NCI-H187 treated with DMSO at 0.1 percent for 48 hours (cell line): ENCODE data around the gene CUL4B.
"Not testable (repeated sequence)": the region's sequence is repeated elsewhere in the genome, so short reads cannot be mapped to it uniquely, and the experiment has no call there.

Source experiments
- DNase-seq: peaks from one replicate; lab custom pipeline; 2025; lab: John Stamatoyannopoulos, UW

Gene CUL4B

GRCh38 chrX:120560842-120561633 is at the start of gene CUL4B:
Gene CUL4B (minus strand): TSS chrX:120560962. CDS start chrX:120560638, 324 bp downstream.
- DNase-seq: peak; percentile 85

DNA sequence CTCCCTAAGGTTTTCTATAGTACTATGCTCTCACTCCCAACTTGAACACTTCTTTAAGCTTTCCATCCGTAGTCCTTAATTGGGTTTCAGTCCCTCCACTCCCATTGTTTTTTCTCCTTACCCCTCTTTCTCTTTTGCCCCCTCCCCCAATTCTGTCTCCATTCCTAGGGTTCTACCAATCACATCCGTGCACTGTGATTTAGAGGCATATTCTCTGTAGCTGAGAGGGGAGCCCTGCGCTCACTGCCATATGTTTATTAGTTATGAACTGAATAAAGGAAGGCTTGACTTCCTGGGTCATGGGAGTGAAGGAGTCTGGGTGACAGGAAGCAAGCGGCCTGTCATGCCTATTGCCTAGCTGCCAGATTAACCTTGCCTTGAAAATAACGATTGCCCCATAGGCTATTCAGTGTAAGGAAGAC is 43.6 kb upstream of the CUL4B start:
- no peak for DNase-seq

GRCh38 chrX:120603707-120604360 is 43.1 kb upstream of the CUL4B start, which contains the start of gene MCTS1:
Gene MCTS1 (plus strand): TSS chrX:120604101. CDS start chrX:120604237, 136 bp downstream.
- peak; percentile 95 for DNase-seq

GRCh38 chrX:120585702-120586101 is 24.9 kb upstream of the CUL4B start:
- DNase-seq: no peak

DNA sequence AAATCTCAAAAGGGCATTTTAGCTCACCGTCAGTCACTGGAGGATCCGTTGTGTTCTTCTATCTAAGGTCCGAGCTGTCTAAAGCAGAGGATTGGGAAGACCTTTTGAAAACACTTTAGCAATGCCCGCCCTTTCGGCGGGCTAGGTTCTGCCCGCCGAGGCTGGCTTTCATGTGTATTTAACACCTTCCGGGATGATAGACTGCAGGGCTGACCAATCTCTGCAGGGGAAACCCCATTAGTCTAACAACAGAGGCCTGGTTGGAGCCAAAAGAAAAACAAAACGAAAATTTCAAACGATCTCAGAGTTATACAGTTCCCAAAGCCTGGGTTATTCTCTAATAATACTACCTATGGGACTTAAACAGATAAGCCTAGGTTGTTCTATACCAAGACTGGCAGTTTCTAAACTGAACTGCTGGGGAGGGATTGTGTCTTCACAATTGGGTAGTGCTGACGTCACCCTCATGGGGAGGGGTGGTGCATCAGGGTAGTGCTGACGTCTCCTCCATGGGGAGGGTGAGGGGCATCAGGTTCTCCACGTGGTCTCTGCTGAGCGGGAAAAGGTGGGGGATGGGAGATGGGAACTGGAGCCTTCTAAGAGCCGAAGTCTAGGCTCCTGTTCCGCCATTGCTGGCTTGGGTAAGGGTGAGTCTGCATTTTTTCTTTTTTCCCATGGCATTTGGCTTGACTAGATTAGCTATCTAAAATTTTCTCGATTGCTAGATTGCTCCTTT is 14.8 kb upstream of the CUL4B start:
- no peak for DNase-seq

- not testable (repeated sequence) for DNase-seq
Measured at GRCh38 chrX:120573806-120574205, 13.0 kb upstream of the CUL4B start.

DNA sequence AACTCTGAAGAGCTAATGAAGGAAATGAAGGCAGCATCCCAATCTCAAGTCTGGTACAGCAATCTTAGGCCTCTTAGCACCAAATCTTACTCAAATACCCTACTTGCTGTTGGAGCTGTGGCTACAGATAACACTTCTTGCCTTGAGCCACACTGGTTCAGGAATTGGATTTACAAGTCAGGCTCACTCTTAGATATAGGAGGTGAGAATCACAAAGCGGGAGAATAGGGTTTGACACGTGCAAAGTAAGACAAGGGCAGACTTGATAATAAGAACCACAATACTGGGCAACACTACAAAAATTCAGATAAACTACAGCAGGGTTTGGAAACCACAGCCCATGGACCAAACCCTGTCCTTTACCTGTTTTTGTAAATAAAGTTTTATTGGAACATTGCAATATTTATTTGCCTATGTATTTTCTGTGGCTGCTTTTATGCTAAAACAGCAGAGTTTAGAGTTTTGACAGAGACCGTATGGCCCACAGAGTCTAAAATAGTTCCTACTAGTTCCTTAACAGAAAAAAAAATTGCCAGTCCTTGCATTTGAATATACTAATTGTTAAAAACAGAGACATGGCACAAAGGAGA is 9.3 kb upstream of the CUL4B start:
- DNase-seq: no peak

- no peak for DNase-seq
Measured at GRCh38 chrX:120568609-120569008, 7.8 kb upstream of the CUL4B start.

DNA sequence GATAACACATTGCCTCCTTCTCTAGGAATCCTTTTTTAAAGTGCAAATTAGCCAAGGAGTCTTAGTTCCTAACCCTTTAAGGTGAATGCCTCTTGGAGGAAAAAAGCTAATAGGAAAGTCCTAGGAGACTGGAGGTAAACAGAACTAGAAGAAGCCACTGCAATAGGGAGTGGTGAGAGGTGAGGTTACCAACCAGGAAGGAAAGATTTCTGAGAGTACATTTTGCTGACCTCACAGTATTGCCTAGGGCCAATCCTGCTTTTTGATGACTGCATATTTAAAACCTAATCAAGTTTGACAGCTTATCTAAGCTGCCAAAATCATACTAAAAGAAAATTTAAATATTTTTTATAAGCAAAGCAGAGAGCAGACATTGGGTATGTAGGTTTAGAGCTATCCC is 7.3 kb upstream of the CUL4B start:
- no peak for DNase-seq

DNA sequence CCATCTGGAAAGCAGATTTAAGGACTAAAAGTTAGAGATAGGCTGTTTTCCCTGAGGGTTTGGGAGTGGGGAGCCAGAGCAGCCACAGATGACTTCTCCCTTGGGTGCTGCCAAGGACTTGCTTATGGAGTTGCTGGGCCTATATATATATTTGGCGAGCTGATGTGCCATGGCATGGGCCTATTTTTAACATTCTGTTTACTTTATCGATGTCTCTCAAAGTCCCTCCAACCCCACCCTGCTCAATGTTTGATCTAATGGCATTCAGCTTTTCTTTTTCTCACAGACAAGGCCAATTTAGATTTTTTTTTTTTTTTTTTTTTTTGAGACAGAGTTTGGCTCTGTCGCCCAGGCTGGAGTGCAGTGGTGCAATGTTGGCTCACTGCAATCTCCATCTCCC is 6.1 kb upstream of the CUL4B start:
- DNase-seq: no peak

DNA sequence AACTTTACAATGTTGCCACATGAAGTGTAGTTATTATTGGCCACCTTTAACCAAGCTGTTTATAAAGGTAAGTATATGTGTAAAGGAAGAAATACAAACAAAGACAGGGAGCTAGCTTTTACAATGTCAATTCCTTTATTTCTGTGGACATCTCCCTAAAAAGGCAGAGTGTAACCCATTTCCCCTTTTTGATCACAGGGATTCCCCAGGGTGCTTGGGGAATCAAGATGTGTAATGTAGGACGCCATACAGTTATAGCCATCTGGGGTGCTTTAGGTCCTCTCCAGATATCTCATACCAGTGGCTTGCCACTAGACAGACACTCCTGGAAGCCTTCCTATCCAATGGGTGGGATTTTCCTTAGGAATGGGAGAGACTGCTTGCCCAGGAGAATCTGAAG is 4.2 kb upstream of the CUL4B start:
- DNase-seq: no peak

DNA sequence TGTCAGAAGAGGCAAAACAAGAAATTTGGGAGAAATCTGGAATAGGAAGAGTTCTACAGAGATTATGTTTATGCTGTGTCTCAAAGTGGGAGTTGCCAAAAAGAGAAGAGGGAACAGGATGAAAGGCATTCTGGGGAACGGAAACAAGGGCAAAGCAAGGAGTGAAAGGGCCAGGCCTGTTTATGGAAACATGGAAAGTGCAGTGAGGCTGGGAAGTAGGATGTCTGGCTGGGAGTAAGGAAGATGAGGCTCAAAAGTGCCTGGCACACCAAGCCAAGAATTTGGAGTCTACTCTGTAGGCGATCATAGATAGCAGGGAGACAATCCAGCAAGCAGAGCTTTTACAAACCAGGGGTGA is 1.8 kb upstream of the CUL4B start:
- DNase-seq: no peak

DNA sequence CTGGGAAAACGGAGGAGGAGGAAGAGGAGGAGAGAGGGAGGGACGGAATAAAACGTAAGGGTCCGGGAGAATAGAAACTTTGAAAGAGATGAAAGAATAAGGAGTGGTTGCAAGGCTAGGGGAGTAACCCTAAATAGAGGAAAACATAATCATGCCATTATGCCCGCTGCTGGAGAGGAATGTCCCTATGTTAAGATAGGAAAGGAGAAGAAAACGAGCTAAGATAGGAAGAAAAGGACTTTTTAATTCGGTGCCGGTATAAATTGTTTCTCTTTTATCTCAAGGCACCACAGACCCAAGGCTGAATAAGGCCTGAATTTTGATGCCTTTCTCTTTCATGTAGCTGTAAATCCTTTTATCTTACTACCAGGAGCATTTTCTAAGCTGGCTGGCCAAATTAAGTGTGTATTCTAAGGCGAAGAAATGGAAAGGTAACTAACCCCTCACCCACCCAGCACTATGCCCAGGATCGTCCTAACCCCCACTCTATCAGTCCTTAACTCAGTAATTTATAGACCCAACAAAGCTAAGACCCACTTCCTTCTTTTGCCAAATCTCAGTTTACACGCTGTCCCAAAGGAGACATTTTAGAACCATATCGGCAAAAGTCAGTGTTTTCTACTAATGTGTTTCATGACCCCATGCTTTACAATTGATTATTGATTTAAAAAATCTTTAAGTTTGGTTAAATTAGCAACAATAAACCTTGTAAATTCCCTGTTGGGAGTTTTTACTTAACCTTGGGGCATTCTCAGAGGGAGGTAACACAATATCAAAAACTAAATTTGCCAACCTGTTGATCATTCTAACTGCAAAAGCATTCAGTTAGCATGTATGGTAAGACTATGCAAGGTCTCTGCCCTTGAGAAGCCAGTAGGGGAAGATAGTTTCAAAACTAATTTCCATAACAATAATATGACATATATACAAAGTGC is 1.1 kb upstream of the CUL4B start:
- no peak for DNase-seq

DNA sequence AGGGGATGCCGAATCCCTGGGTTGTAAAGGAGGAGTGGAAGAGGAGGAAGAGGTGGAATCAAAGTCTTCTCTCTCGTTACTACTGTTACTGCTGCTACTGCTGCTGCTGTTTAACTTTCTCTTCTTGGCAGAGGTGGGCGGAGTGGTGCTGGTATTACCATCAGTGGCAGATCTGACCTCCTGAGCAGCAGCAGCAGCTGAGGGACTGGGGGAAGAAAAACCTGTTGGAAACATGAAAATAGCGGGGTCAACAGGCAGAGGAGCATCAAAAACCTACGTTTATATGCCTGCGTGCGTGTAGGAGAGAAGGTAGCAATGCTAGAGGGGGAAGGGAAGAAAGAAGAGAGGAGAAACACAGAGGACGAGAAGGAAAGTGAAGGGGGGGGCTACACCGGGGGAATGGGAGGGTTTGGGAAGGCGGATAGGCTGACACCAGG is 339 bp downstream of the CUL4B start:
- no peak for DNase-seq

DNA sequence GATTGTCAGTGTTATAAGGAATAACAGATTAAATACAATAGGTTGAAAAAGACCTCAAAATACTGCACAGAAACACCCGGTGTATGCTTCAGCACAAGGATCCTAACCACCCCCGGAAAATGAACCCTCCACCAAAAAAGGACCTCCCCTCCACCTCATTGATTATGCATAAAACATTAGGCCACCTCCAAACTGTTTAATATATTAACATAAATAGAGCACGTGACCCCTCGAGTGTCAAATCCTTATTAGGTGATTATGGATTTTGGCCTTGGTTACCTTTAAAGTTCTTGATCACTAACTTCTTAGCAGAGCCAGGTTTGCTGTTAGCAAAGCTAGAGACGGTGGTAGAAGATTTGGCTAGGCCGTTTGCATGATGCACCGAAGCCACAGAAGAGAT is 958 bp downstream of the CUL4B start:
- no peak for DNase-seq

GRCh38 chrX:120556251-120556650 is 4.5 kb downstream of the CUL4B start:
- no peak for DNase-seq

- DNase-seq: no peak
Measured at GRCh38 chrX:120549483-120550452, 11.0 kb downstream of the CUL4B start.

DNA sequence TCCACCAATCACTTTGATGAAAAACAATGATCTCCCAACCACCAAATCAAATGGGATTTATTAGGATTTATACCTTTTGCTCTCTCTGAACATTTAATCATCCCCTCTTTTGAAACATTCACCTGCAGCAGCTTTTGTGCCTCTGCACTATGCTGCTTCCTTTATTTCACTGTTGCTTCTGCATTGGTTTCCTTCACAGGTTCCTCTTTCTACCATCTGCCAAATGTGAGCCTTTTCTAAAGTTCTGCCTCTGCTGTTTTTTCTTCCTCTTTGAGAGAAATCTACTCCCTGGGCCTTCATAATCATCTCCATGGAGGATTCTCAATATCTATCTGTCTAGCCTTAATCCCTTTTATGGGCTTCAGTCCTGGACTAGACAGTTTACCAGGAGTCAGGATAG is 24.7 kb downstream of the CUL4B start:
- no peak for DNase-seq

GRCh38 chrX:120534413-120535205 is 26.2 kb downstream of the CUL4B start:
- DNase-seq: no peak
